Hematopoietic multipotent progenitor cell treated with erythropoietin and hydrocortisone succinate and interleukin-3 and kit ligand, for 17 days (in vitro differentiated cells): ENCODE results near the gene SCUBE1.
A peak's percentile ranks its signal among the peaks of the same experiment; 100 is the strongest.
"Not testable (repeated sequence)": the region's sequence is repeated elsewhere in the genome, so short reads cannot be mapped to it uniquely, and the experiment has no call there.

Experiments used
- DNase-seq: peaks from one replicate; pipeline ENCODE4 v3.0.0-alpha.2; 2015; ENCODE audit warnings: low spot score

SCUBE1 gene

GRCh38 chr22:43356881-43357280 is 13.7 kb upstream of the SCUBE1 start:
- no peak for DNase-seq

DNA sequence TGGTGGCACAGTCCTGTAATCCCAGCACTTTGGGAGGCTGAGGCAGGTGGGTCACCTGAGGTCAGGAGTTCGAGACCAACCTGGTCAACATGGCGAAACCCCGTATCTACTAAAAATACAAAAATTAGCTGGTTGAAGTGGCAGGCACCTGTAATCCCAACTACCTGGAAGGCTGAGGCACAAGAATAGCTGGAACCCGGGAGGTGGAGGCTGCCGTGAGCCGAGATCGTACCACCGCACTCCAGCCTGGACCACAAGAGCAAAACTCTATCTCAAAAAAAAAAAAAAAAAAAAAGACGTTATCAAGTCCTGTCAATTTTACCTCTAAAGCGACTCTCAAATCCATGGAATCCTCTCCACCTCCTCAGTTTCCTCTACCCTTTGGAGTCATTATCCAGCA is 12.5 kb upstream of the SCUBE1 start:
- not testable (repeated sequence) for DNase-seq

- no peak for DNase-seq
These were observed 8.8 kb upstream of the SCUBE1 start for GRCh38 chr22:43351966-43352345.

DNA sequence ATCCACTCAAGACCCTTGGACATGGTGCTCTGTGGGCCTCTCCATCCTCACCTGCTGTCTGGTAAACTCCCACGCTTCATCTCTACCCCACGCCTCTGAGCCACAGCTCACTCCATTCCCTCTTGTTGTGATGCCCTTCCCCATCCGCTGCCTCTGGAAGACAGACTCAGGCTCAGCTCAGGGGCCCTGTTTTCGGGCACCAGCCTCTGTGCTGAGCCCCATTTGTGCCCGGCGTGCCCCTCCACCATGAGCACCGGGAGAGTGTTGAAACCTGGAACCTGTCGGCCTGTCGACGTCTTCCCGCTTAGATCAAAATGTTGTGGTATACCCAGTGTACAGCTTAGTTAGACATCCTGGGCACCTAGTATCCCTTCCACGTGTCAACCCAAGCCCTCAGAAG is 6.5 kb upstream of the SCUBE1 start:
- DNase-seq: no peak

GRCh38 chr22:43346521-43346929 is 3.4 kb upstream of the SCUBE1 start:
- peak; percentile 49 for DNase-seq

- no peak for DNase-seq
These were observed 2.7 kb upstream of the SCUBE1 start for GRCh38 chr22:43345761-43346301.

GRCh38 chr22:43345356-43345755 is 2.2 kb upstream of the SCUBE1 start:
- DNase-seq: no peak

- DNase-seq: no peak
These were observed 1.3 kb upstream of the SCUBE1 start for GRCh38 chr22:43344520-43344787.

- DNase-seq: no peak
These were observed 723 bp upstream of the SCUBE1 start for GRCh38 chr22:43343670-43344519.

DNA sequence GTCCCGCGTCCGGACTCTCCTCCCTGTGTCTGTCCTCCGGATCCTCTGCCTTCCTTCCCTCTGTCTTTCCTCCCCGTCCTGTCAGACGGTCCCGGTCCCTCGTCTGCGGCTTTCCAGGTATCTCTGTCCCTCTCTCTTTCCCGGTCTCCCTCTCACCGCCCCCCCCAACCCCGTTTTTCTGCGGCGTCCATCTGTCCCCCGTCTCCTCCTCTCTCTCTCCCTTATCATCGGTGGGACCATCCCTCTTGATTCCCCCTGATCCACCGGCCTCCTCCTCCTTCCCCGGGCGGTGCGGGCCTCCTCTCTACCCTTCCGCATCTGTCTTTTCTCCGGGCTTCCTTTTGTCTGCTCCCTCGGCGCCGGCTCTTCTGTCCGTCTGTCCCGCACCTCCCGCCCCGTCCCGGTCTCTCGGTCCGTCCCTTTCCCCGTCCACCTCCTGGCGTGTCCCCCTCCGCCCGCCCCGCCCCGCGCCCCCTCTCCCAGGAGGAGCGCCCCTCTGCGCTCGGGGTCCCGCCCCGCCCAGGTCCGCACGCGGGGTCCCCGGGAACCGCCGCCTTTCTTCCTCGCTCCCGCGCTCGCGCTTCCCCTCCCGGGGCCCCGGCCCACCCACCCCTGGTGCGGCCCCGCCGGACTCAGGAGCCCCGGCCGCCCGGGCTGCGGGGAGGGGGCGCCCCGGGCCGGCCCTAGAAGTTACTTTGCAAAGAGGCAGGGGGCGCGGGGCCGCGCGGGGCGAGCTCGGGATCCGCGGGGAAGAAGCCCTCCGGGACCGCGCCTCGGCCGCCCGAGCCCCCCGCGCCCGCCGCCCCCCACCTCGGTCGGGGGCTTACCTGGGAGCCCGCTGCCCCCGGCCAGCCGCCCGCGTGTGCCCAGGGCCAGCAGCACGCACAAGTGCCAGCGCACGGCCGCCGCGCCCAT is 568 bp downstream of the SCUBE1 start:
- no peak for DNase-seq

GRCh38 chr22:43341565-43341964 is 1.6 kb downstream of the SCUBE1 start:
- DNase-seq: no peak

DNA sequence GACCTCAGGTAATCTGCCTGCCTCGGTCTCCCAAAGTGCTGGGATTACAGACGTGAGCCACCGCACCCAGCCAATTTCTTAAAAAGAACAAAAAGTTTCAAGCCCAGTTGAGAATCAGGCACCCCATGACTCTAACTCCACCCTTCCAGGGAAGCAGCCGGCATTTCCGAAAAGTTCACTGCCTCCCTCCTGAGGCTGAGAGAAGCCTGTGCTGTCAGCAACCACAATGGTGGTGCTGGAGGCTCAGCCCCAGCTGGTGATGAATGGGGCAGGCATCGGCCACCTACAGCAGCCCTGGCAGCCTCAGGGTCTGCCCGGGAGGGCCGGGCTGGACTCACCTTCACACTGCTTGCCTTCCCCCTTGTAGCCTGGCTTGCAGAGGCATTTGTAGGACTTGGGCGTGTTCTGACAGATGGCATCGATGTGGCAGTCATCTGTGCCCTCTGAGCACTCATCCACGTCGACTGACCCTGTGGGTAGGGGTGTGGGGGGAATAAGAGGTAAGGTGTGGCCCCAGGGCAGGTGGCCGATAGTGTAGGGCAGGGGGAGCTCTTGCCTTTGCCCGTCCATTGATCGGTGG is 4.3 kb downstream of the SCUBE1 start:
- DNase-seq: no peak

DNA sequence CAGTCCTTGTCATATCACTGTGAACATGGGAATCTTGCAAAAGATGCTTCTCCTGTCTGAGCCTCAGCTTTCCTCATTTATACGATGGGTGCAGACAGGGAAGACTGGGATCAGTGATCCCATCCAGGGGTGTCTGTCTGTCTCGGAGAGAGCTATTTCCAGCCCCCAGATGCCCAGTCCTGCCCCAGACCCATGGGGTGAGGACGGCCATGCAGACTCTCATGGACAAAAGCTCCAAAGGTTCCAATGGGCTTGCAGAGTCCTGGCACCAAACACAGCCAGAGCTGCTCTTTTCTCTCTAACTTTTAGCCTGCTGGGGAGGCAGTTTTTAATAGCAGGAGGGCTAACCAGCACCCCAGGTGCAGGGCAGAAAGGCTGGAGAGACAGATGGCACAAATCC is 5.2 kb downstream of the SCUBE1 start:
- no peak for DNase-seq

DNA sequence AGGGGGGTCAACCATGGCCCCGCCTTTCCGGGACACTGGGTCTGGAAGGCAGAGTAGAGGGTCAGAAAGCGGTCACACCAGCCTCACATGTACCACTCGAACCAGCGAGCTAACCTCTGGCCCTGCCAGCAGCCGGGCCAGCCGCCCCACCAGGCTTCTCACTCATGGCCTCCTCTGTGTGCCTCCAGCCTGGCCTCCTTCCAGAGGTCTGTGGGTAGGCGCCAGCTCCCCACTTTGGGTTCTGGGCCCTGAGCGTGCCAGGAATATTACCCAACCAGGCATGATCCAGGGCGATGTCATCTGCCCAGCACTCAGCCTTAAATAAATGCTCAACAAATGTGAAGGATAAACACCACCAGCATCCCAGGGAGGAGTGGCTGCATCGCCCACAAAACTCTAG is 5.8 kb downstream of the SCUBE1 start:
- no peak for DNase-seq

DNA sequence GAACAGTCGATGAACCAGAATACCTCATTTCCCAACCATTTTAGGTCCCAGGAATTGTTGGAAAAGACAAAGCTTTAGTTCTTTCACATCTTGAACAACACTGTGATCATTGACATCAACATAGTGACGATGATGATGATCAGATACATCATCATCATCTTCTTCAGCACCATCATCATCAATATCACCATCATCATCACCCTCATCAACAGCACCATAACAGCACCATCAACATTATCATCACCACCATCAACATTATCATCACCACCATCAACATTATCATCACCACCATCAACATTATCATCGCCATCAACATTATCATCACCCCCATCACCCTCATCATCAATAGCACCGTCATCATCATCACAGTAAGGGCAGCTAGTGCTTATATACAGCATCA is 8.8 kb downstream of the SCUBE1 start:
- DNase-seq: no peak

- DNase-seq: no peak
These were observed 9.2 kb downstream of the SCUBE1 start for GRCh38 chr22:43333978-43334377.

- DNase-seq: no peak
These were observed 10.0 kb downstream of the SCUBE1 start for GRCh38 chr22:43333156-43333555.

- DNase-seq: no peak
These were observed 11.5 kb downstream of the SCUBE1 start for GRCh38 chr22:43331698-43332097.

GRCh38 chr22:43331069-43331451 is 12.1 kb downstream of the SCUBE1 start:
- no peak for DNase-seq

DNA sequence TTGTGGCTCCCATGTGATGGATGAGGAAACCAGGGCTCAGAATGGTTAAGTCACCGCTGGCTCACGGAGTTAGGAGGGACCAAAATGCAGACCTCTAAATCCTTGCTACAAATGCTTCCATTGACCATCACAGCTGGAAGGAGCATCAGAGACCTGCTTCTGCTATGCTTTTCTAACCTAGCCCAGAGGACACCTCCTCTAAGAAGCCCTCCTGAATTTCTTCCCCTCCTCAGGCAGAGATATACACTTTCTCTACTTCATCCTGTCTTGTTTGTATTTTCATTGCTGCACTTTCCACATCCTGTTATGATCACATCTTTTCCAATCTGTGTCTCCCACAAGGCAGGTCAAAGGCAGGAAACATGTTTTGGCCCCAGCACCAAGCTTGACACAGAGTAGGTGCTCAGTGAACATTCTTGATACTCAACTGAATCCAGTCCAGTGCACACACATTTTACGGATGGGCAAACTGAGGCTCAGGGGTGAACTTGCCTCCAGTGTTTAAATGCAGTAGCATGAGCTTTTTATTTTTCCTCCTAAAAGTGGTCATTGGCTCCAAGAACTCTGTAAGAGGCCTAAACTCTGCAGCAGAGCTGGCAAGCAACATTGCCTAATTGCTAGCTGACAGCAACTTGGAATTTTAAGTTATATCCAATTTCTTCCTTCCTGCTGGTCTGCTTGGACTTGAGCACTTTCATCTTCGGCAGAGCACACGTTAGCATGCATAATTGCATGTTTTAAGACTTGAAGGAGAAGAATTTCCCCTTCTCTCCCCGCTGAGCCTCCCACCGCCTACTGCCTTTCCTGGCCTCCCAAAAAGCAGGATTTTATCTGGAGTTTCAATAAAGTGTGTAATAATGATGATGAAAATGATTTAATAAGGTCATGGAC is 12.7 kb downstream of the SCUBE1 start:
- no peak for DNase-seq

- DNase-seq: no peak
These were observed 14.1 kb downstream of the SCUBE1 start for GRCh38 chr22:43329061-43329460.

GRCh38 chr22:43327157-43327438 is 16.1 kb downstream of the SCUBE1 start:
- DNase-seq: no peak
